Testis (tissue), 3 donors: Measurements from ENCODE around the gene PRPF6. TPM values are rescaled to one million over a fixed set of nuclear protein-coding genes. Genes with fewer than 3 reads are reported as not detected.

ENCODE experiments used
- DNase-seq: peaks from one replicate; pipeline ENCODE4 v3.0.0-alpha.2; 2019
- H3K27ac ChIP-seq, 2 donors: fragments of 200-600 bp; sonication (generic); one replicate each; pipeline ENCODE4 v1.5.1; 2019
- H3K27me3 ChIP-seq: fragments of 200-600 bp; sonication (generic); one replicate; pipeline ENCODE4 v1.5.1; 2019
- H3K36me3 ChIP-seq: fragments of 200-600 bp; sonication (generic); one replicate; pipeline ENCODE4 v1.5.1; 2017; ENCODE audit warnings: low read depth; ENCODE audit errors: missing control alignments
- H3K4me1 ChIP-seq: fragments of 200-600 bp; sonication (generic); one replicate; pipeline ENCODE4 v1.5.1; 2019
- H3K4me3 ChIP-seq, 2 donors: fragments of 200-600 bp; sonication (generic); one replicate each; pipeline ENCODE4 v1.5.1; 2017 to 2019
- H3K9me3 ChIP-seq: fragments of 200-600 bp; sonication (generic); one replicate; pipeline ENCODE4 v1.5.1; 2017
- CTCF ChIP-seq, 3 experiments: fragments of 450-650 bp in 2 of 3; fragments of 200-600 bp in 1 of 3; sonication (generic) in 1 of 3; IDR thresholded peaks; one replicate each; pipeline ENCODE4 v1.5.1; 2016 to 2019; ENCODE audit warnings: antibody characterized with exemption in 3 of 3, mild to moderate bottlenecking in 2 of 3, moderate library complexity in 1 of 3
- POLR2A ChIP-seq: fragments of 450-650 bp; IDR thresholded peaks from one replicate; pipeline ENCODE4 v1.6.1; 2017; ENCODE audit warnings: antibody characterized with exemption, mild to moderate bottlenecking, moderate library complexity
- WGBS, 2 donors: methylation state at CpG; one replicate each; pipeline ENCODE4 v1.1.5; 2018; 5-methylcytosine and 5-hydroxymethylcytosine counted together
- intact Hi-C: fragments of 100-400 bp; cut with DNase I; formaldehyde crosslinking; loops from one replicate; pipeline ENCODE4 v1.15.1; 2023; ENCODE audit warnings: low total_unique reads
- polyA plus RNA-seq: library from polyadenylated mRNA; stranded (reverse); fragments of 350-450 nt; fragmentation: Illumina TruSeq; extraction: RNeasy Lipid Tissue Mini Kit (QIAGEN cat#74804); gene quantifications from one replicate; pipeline ENCODE4 v1.2.3, GENCODE V29; 2014; ENCODE audit warnings: low read depth, low replicate concordance; ENCODE audit not compliant: insufficient read depth
- total RNA-seq, 2 donors: library from RNA; depleted of rRNA; stranded (reverse); fragments of >200 nt; gene quantifications; one replicate each; pipeline ENCODE4 v1.2.3, GENCODE V29; 2016

PRPF6 gene
- total and polyA plus RNA-seq, 3 donors from 2014 or later, result 106 to 114 (median 107) TPM

GRCh38 chr20:64058536-64058935, 77.6 kb downstream of the PRPF6 start:
- H3K4me1 ChIP-seq, result peaks cover 12% of the 10 kb centered on the region
- WGBS, 2 donors, result 79 to 84% methylated on average over 10 to 12 of the region's 12 CpGs
- no peaks in the 10 kb centered on the region for H3K36me3 ChIP-seq
- no peak overlapping the region for H3K4me3 ChIP-seq
- no peaks in the 10 kb centered on the region for H3K27me3 ChIP-seq
- DNase-seq, result no peak
- no peak overlapping the region for H3K27ac ChIP-seq
- intact Hi-C loops, result no loop called here
- H3K9me3 ChIP-seq, result no peaks in the 10 kb centered on the region
- TF ChIP-seq CTCF (IDR thresholded peaks at IDR 0.05) (no peak), POLR2A (no peak)

- no peak for TF ChIP-seq CTCF (IDR thresholded peaks at IDR 0.05)
- WGBS, 2 donors, result 30 to 38% methylated on average over 2 to 4 of the region's 5 CpGs
- intact Hi-C loops, result no loop called here
- peak overlapping the region; percentile 86 to 91 for H3K4me3 ChIP-seq
- peaks cover 20% of the 10 kb centered on the region for H3K4me1 ChIP-seq
- no peaks in the 10 kb centered on the region for H3K36me3 ChIP-seq
- H3K27ac ChIP-seq, result peak overlapping the region; percentile 65 to 85
- H3K9me3 ChIP-seq, result no peaks in the 10 kb centered on the region
- no peaks in the 10 kb centered on the region for H3K27me3 ChIP-seq
- DNase-seq, result no peak
Measured at GRCh38 chr20:64062276-64062595, 81.3 kb downstream of the PRPF6 start.

- 1% methylated on average over 76 of the region's 85 CpGs; no CpG with 5 or more reads in 1 of the 2 donors for WGBS, 2 donors
- H3K27me3 ChIP-seq, result no peaks in the 10 kb centered on the region
- peak within 1 kb of the TSS; percentile 86 to 91 for H3K4me3 ChIP-seq
- no peaks in the 10 kb centered on the region for H3K9me3 ChIP-seq
- peak; percentile 99 for DNase-seq
- H3K27ac ChIP-seq, result peak within 1 kb of the TSS; percentile 65 to 85
- H3K4me1 ChIP-seq, result peaks cover 20% of the 10 kb centered on the region
- no peaks in the 10 kb centered on the region for H3K36me3 ChIP-seq
- intact Hi-C loops, result no loop called here
- TF ChIP-seq CTCF (IDR thresholded peaks at IDR 0.05) (peak in 1 of 3 experiments; percentile 12), POLR2A (no peak)
Measured at GRCh38 chr20:64062596-64063388, 81.9 kb downstream of the PRPF6 start, which contains the start of gene TCEA2. TSS of gene TCEA2 (plus strand) at chr20:64063198. CDS start at chr20:64063313, 115 bp downstream.

- intact Hi-C loops, result no loop called here
- TF ChIP-seq POLR2A, result no peak
- TF ChIP-seq CTCF (IDR thresholded peaks at IDR 0.05), result no peak
- H3K4me3 ChIP-seq, result peak overlapping the region; percentile 86 to 91
- DNase-seq, result peak; percentile 69
- H3K4me1 ChIP-seq, result peaks cover 20% of the 10 kb centered on the region
- no peaks in the 10 kb centered on the region for H3K36me3 ChIP-seq
- peak overlapping the region; percentile 65 to 85 for H3K27ac ChIP-seq
- WGBS, 2 donors, result 1% methylated on average over 31 to 44 of the region's 51 CpGs
- H3K9me3 ChIP-seq, result no peaks in the 10 kb centered on the region
- H3K27me3 ChIP-seq, result no peaks in the 10 kb centered on the region
Measured at GRCh38 chr20:64063389-64064144, 82.6 kb downstream of the PRPF6 start.
